RWPE2 (cell line): Measurements from ENCODE around the gene ACSL1.

Experiments used
- ATAC-seq: fragments of 200-7000 bp; cut with Tn5 transposase; 3 replicates; pipeline ENCODE4 v1.9.1; 2021; ENCODE audit warnings: low read depth
- DNase-seq: peaks from one replicate; pipeline ENCODE4 v3.0.0-alpha.2; 2020; ENCODE audit warnings: low spot score
- H3K27ac ChIP-seq: fragments of 450-650 bp; 2 replicates; pipeline ENCODE4 v1.5.1; 2017; ENCODE audit warnings: mild to moderate bottlenecking; ENCODE audit not compliant: poor library complexity, severe bottlenecking
- H3K27me3 ChIP-seq: fragments of 250-450 bp; sonication (Bioruptor Pico); 2 replicates; pipeline ENCODE4 v1.5.1; 2021; ENCODE audit warnings: mild to moderate bottlenecking, moderate library complexity; ENCODE audit not compliant: insufficient read depth, poor library complexity, severe bottlenecking
- H3K36me3 ChIP-seq: fragments of 250-450 bp; sonication (Bioruptor Pico); 2 replicates; pipeline ENCODE4 v1.5.1; 2020; ENCODE audit warnings: low read depth, mild to moderate bottlenecking, moderate library complexity
- H3K4me1 ChIP-seq: fragments of 250-450 bp; sonication (Bioruptor Pico); 2 replicates; pipeline ENCODE4 v1.5.1; 2021; ENCODE audit warnings: mild to moderate bottlenecking, moderate library complexity; ENCODE audit not compliant: insufficient read depth, poor library complexity, severe bottlenecking
- H3K4me3 ChIP-seq: fragments of 250-450 bp; sonication (Bioruptor Pico); 2 replicates; pipeline ENCODE4 v1.5.1; 2021; ENCODE audit warnings: mild to moderate bottlenecking, moderate library complexity; ENCODE audit not compliant: severe bottlenecking
- H3K9me3 ChIP-seq: fragments of 250-450 bp; sonication (Bioruptor Pico); 2 replicates; pipeline ENCODE4 v1.5.1; 2021; ENCODE audit warnings: mild to moderate bottlenecking, moderate library complexity; ENCODE audit not compliant: severe bottlenecking
- TF ChIP-seq, protein P1 (sequence below): fragments of 450-650 bp; IDR thresholded peaks from one replicate; pipeline ENCODE4 v1.5.1; 2017; ENCODE audit warnings: mild to moderate bottlenecking, moderate library complexity; ENCODE audit not compliant: poor library complexity, severe bottlenecking

ACSL1 gene

GRCh38 chr4:184833046-184833838, 7.5 kb upstream of the ACSL1 start:
- no peaks in the 10 kb centered on the region for H3K27me3 ChIP-seq
- TF ChIP-seq, protein P1, sequence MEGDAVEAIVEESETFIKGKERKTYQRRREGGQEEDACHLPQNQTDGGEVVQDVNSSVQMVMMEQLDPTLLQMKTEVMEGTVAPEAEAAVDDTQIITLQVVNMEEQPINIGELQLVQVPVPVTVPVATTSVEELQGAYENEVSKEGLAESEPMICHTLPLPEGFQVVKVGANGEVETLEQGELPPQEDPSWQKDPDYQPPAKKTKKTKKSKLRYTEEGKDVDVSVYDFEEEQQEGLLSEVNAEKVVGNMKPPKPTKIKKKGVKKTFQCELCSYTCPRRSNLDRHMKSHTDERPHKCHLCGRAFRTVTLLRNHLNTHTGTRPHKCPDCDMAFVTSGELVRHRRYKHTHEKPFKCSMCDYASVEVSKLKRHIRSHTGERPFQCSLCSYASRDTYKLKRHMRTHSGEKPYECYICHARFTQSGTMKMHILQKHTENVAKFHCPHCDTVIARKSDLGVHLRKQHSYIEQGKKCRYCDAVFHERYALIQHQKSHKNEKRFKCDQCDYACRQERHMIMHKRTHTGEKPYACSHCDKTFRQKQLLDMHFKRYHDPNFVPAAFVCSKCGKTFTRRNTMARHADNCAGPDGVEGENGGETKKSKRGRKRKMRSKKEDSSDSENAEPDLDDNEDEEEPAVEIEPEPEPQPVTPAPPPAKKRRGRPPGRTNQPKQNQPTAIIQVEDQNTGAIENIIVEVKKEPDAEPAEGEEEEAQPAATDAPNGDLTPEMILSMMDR, result no peak
- no peaks in the 10 kb centered on the region for H3K9me3 ChIP-seq
- no peak for DNase-seq
- H3K36me3 ChIP-seq, result no peaks in the 10 kb centered on the region
- no peak for ATAC-seq
- no peak overlapping the region for H3K27ac ChIP-seq
- no peaks in the 10 kb centered on the region for H3K4me1 ChIP-seq
- no peak overlapping the region for H3K4me3 ChIP-seq

DNA sequence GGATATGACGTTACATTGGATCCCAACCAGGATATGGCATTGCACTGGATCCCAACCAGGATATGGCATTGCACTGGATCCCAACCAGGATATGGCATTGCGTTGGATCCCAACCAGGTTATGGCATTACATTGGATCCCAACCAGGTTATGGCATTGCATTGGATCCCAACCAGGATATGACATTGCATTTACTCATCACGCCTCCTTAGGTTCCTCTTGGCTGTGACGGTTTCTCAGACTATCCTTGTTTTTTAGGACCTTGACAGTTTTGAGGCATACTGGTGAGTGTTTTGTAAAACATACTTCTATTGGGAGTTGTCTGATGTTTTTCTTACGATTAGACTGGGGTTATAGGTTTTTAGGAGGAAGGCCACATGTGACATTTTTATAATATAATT, 5.4 kb upstream of the ACSL1 start:
- ATAC-seq (no peak), DNase-seq (no peak)
- Histone ChIP-seq H3K4me3 (no peak overlapping the region), H3K9me3 (no peaks in the 10 kb centered on the region), H3K36me3 (no peaks in the 10 kb centered on the region), H3K27ac (no peak overlapping the region), H3K4me1 (no peaks in the 10 kb centered on the region), H3K27me3 (no peaks in the 10 kb centered on the region)
- TF ChIP-seq, protein P1, result no peak

- H3K4me3 ChIP-seq, result peak overlapping the region; percentile 99
- H3K9me3 ChIP-seq, result no peaks in the 10 kb centered on the region
- H3K4me1 ChIP-seq, result peaks cover 6% of the 10 kb centered on the region
- no peaks in the 10 kb centered on the region for H3K36me3 ChIP-seq
- TF ChIP-seq, protein P1, result no peak
- no peak overlapping the region for H3K27ac ChIP-seq
- ATAC-seq (no peak), DNase-seq (no peak)
- no peaks in the 10 kb centered on the region for H3K27me3 ChIP-seq
These were observed 1.0 kb upstream of the ACSL1 start for GRCh38 chr4:184826691-184827270.

DNA sequence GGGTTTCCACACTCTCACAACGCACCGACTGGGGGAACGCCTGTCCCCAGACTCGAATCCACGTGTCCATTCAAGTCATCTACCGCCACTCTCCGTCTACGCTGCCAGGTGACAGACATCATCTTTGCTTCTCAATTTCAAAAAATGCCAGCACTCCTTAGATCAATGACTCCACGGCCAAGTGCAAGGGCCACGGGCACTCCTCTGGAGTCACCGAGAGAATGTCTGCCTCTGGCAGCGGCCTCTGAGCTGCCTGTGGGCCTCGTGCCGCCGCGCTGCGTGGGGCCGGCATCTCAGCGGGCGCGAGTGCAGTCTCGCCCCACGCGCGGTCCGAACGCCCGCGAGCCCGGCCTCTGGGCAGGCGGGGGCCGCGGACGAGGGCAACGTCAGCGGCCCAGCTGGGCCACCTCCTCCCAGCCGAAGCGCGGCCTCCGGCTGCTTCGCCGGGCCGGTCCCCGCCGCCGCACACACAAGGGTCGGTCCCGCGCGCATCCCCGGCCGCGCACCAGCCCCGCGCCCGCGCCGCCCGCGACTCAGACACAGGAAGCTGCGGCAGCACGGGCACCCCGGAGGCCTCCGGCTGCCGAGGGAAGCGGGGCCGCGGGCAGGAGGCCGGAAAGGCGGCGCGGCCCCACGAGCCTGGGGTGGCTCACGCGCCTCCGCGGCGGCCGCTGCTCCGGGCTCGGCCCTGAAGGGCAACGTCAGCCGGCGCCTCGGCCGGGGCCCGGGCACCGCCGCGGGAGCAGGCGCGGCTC, 450 bp downstream of the ACSL1 start:
- no peaks in the 10 kb centered on the region for H3K9me3 ChIP-seq
- no peaks in the 10 kb centered on the region for H3K27me3 ChIP-seq
- no peaks in the 10 kb centered on the region for H3K36me3 ChIP-seq
- TF ChIP-seq, protein P1, result no peak
- H3K4me1 ChIP-seq, result peaks cover 6% of the 10 kb centered on the region
- ATAC-seq (peak; percentile 52), DNase-seq (no peak)
- peak overlapping the region; percentile 99 for H3K4me3 ChIP-seq
- no peak overlapping the region for H3K27ac ChIP-seq

- Histone ChIP-seq H3K9me3 (no peaks in the 10 kb centered on the region), H3K36me3 (no peaks in the 10 kb centered on the region), H3K4me1 (peaks cover 6% of the 10 kb centered on the region), H3K4me3 (peak overlapping the region; percentile 99), H3K27me3 (no peaks in the 10 kb centered on the region), H3K27ac (no peak overlapping the region)
- ATAC-seq, result no peak
- DNase-seq, result no peak
- TF ChIP-seq, protein P1, result no peak
These were observed 1.0 kb downstream of the ACSL1 start for GRCh38 chr4:184824776-184825084.
